ENCODE data around the gene LMX1A. TPM values are rescaled to one million over a fixed set of nuclear protein-coding genes. Genes with fewer than 3 reads are reported as not detected.

Gene LMX1A
- total and polyA plus RNA-seq, 2 of the 13 experiments (the other 11 are each of a cell fraction or from before 2014, with no cell fraction given): 0.07 TPM; not detected in 1

DNA sequence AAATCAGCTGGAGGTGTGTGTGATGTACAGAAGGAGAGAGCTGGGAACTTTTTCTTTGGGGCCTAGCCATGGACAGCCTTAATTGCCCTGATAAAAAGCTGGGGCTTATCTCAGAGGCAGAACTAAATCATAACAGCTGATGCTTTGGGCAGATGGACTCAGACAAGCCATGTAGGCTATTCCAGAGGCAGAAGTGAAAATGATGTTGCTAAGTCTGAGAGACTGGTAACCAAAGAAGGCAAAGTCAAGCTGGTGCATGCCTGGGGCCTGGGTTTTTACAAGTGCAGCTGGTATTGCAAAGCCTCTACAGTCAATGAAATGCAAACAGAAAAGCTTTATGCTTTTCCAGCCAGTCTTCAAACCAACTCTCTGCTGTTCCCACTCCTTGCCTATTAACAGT, 39.0 kb upstream of the LMX1A start:
- FAIRE-seq (no peak), DNase-seq (ENCODE audit: low spot score) (no peak), ATAC-seq (no peak)
- in situ Hi-C loops (cut with HindIII; ENCODE audit: extremely low pct_ligation_motif_present, low pct_unique_long_range_greater_than_20kb) (no loop called here), intact Hi-C loops (cut with micrococcal nuclease; ENCODE audit: unreplicated experiment) (no loop called here)
- no peaks in the 10 kb centered on the region for H3K9me3 ChIP-seq (ENCODE audit: low read length)
- H4K20me1 ChIP-seq (ENCODE audit: insufficient read depth, low read length): no peaks in the 10 kb centered on the region
- H3K27ac ChIP-seq (ENCODE audit: extremely low read length, insufficient read depth, low read length): no peak overlapping the region
- no peaks in the 10 kb centered on the region for H3K79me2 ChIP-seq (ENCODE audit: insufficient read depth, low read length)
- H3K36me3 ChIP-seq (replicated peaks in 1 of 2; ENCODE audit: control insufficient read depth in 1 of 2, insufficient read depth in 2 of 2, low read length in 2 of 2): no peaks in the 10 kb centered on the region
- H2AFZ ChIP-seq (ENCODE audit: low read length): no peak overlapping the region
- no peak overlapping the region for H3K9ac ChIP-seq (ENCODE audit: insufficient read depth, low read depth, low read length)
- no peak overlapping the region for H3K4me3 ChIP-seq (replicated peaks in 1 of 3; ENCODE audit: insufficient read depth in 1 of 3, low read depth in 2 of 3, low read length in 3 of 3)
- BruUV-seq (replicated peaks): no TSS peak
- POLR2A ChIA-PET: no interaction called here
- TF ChIP-seq, protein P1, sequence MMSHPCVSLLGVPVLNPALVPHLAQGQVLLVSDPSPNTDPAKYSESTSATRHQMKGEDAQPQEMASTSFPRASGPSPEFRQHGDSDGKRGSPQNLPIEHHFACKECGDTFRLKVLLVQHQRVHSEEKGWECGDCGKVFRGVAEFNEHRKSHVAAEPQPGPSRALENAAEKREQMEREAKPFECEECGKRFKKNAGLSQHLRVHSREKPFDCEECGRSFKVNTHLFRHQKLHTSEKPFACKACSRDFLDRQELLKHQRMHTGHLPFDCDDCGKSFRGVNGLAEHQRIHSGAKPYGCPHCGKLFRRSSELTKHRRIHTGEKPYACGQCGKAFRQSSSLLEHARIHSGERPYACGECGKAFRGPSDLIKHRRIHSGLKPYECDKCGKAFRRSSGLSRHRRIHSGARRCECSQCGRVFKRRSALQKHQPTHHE (CRISPR knock-in tag; IDR thresholded peaks at IDR 0.05; ENCODE audit: borderline replicate concordance): no peak
- TF ChIP-seq ZNF564 (CRISPR knock-in tag; IDR thresholded peaks at IDR 0.05): no peak
- no peak for TF ChIP-seq CHD2 (IDR thresholded peaks at IDR 0.05; ENCODE audit: low read depth, low read length)
- no peak for TF ChIP-seq ZBTB42 (CRISPR knock-in tag; IDR thresholded peaks at IDR 0.05)
- no peak for TF ChIP-seq EP300 (IDR thresholded peaks at IDR 0.05; ENCODE audit: low read depth in 2 of 2, low read length in 2 of 2)
- TF ChIP-seq EP300 (CRISPR knock-in tag; IDR thresholded peaks at IDR 0.05; ENCODE audit: borderline replicate concordance): no peak
- TF ChIP-seq ZNF644 (CRISPR knock-in tag; IDR thresholded peaks at IDR 0.05; ENCODE audit: low read depth): no peak
- TF ChIP-seq HNF4A (CRISPR knock-in tag; IDR thresholded peaks at IDR 0.05): no peak
- no peak for TF ChIP-seq NCOR1 (IDR thresholded peaks at IDR 0.05; ENCODE audit: borderline replicate concordance, low read length)
- TF ChIP-seq, protein P2, sequence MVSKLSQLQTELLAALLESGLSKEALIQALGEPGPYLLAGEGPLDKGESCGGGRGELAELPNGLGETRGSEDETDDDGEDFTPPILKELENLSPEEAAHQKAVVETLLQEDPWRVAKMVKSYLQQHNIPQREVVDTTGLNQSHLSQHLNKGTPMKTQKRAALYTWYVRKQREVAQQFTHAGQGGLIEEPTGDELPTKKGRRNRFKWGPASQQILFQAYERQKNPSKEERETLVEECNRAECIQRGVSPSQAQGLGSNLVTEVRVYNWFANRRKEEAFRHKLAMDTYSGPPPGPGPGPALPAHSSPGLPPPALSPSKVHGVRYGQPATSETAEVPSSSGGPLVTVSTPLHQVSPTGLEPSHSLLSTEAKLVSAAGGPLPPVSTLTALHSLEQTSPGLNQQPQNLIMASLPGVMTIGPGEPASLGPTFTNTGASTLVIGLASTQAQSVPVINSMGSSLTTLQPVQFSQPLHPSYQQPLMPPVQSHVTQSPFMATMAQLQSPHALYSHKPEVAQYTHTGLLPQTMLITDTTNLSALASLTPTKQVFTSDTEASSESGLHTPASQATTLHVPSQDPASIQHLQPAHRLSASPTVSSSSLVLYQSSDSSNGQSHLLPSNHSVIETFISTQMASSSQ (IDR thresholded peaks at IDR 0.05; ENCODE audit: low read depth): no peak
- TF ChIP-seq, protein P2 (CRISPR knock-in tag; IDR thresholded peaks at IDR 0.05; ENCODE audit: borderline replicate concordance): no peak
- TF ChIP-seq TCF7L2 (IDR thresholded peaks at IDR 0.05; ENCODE audit: low read depth, low read length): no peak
- no peak for TF ChIP-seq ZNF253 (CRISPR knock-in tag; IDR thresholded peaks at IDR 0.05; ENCODE audit: borderline replicate concordance)
- TF ChIP-seq IKZF4 (CRISPR knock-in tag; IDR thresholded peaks at IDR 0.05; ENCODE audit: borderline replicate concordance, low read depth, not compliant biosample characterization): no peak
- TF ChIP-seq KLF15 (CRISPR knock-in tag; IDR thresholded peaks at IDR 0.05; ENCODE audit: borderline replicate concordance): no peak
- H3K27me3 ChIP-seq (ENCODE audit: control insufficient read depth in 1 of 2, insufficient read depth in 2 of 2, low read length in 2 of 2): no peaks in the 10 kb centered on the region
- CTCF ChIA-PET (ENCODE audit: low intra/inter-chr PET ratio, low total read pairs): no interaction called here
- no peaks in the 10 kb centered on the region for H3K4me1 ChIP-seq (ENCODE audit: insufficient read depth, low read length)
- H3K4me2 ChIP-seq (ENCODE audit: low read depth, low read length): no peak overlapping the region
